ENCODE data around the gene ALDH3B2.

ALDH3B2 gene

DNA sequence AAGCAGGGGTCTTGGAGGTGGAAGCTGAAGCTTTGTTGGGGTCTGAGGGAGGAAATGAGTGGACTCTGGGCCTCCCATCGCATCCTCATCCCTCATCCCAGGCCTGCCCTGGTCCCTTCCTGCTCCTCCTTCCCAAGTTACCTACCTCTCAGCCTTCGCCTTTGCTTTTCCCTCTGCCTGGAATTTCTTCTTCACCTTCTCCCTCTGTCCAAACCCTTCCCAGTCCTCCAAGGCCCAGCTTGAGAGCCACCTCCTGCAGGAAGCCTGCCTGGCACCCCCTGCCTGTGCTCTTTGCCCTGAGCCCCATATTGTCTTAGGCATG lies 42.6 kb downstream of the ALDH3B2 start:
- no peak overlapping the region for H3K23ac ChIP-seq (ENCODE audit: low read length)
- no peak for DNase-seq
- H3K36me3 ChIP-seq (ENCODE audit: control insufficient read depth, insufficient read depth, low read length) = no peaks in the 10 kb centered on the region
- no peak overlapping the region for H3K27ac ChIP-seq (ENCODE audit: low read depth, low read length)
- H2BK15ac ChIP-seq (replicated peaks; ENCODE audit: low read depth) = no peak overlapping the region
- no peak overlapping the region for H2BK120ac ChIP-seq (ENCODE audit: low read depth, low read length)
- peaks cover 5% of the 10 kb centered on the region for H3K4me1 ChIP-seq (ENCODE audit: control insufficient read depth, low read depth, low read length)
- no peaks in the 10 kb centered on the region for H3K79me1 ChIP-seq (ENCODE audit: low read length)
- H4K8ac ChIP-seq (ENCODE audit: low read depth, low read length) = no peak overlapping the region
- no peak overlapping the region for H3K4ac ChIP-seq (ENCODE audit: low read depth, low read length)
- no peak overlapping the region for H4K5ac ChIP-seq (ENCODE audit: low read length)
- H2BK5ac ChIP-seq (ENCODE audit: low read length) = no peak overlapping the region
- no CpG with 5 or more reads among the region's 2 CpGs for WGBS (ENCODE audit: extremely low coverage, insufficient coverage, low lambda C conversion rate)
- no peak overlapping the region for H2AK5ac ChIP-seq (ENCODE audit: low read length)
- H3K56ac ChIP-seq (ENCODE audit: low read length) = no peak overlapping the region
- no peak overlapping the region for H3K4me2 ChIP-seq (ENCODE audit: low read length)
- no peaks in the 10 kb centered on the region for H3K27me3 ChIP-seq (ENCODE audit: insufficient read depth, low read length, poor library complexity)
- H3K4me3 ChIP-seq (ENCODE audit: low read length) = no peak overlapping the region
- no peak overlapping the region for H3K18ac ChIP-seq (ENCODE audit: low read length)
- H3K79me2 ChIP-seq (ENCODE audit: control insufficient read depth, insufficient read depth, low read length) = no peaks in the 10 kb centered on the region
- peak overlapping the region; percentile 12 for H3K9ac ChIP-seq (ENCODE audit: low read length)

DNA sequence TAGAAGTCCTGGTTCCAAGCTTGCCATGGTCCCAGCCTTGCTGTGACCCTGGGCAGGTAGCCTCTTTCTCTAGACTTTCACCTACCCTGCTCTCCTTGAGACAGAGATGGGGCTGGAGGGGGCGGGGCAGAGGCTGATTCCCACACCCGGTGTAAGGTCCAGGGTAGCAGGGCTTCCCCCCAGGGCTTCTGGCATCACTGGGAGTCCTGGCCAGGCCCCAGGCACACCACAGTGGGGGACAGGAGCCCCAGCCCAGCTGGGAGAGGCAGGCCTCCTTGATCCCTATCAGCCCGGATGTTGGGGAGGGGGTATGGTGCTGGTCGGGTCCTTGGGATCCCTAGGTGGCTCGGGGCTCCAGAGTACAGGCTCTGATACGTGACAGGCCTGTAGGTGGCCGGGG lies 43.0 kb downstream of the ALDH3B2 start:
- no peak overlapping the region for H3K27ac ChIP-seq (ENCODE audit: low read depth, low read length)
- no peaks in the 10 kb centered on the region for H3K79me2 ChIP-seq (ENCODE audit: control insufficient read depth, insufficient read depth, low read length)
- no peak overlapping the region for H2BK15ac ChIP-seq (replicated peaks; ENCODE audit: low read depth)
- no peak for DNase-seq
- H3K36me3 ChIP-seq (ENCODE audit: control insufficient read depth, insufficient read depth, low read length) = no peaks in the 10 kb centered on the region
- no peaks in the 10 kb centered on the region for H3K79me1 ChIP-seq (ENCODE audit: low read length)
- H4K5ac ChIP-seq (ENCODE audit: low read length) = no peak overlapping the region
- H2BK5ac ChIP-seq (ENCODE audit: low read length) = no peak overlapping the region
- H2BK120ac ChIP-seq (ENCODE audit: low read depth, low read length) = no peak overlapping the region
- no peak overlapping the region for H2AK5ac ChIP-seq (ENCODE audit: low read length)
- no peak overlapping the region for H3K4ac ChIP-seq (ENCODE audit: low read depth, low read length)
- WGBS (ENCODE audit: extremely low coverage, insufficient coverage, low lambda C conversion rate) = no CpG with 5 or more reads among the region's 7 CpGs
- no peak overlapping the region for H4K8ac ChIP-seq (ENCODE audit: low read depth, low read length)
- H3K4me2 ChIP-seq (ENCODE audit: low read length) = peak overlapping the region; percentile 93
- H3K23ac ChIP-seq (ENCODE audit: low read length) = no peak overlapping the region
- no peaks in the 10 kb centered on the region for H3K27me3 ChIP-seq (ENCODE audit: insufficient read depth, low read length, poor library complexity)
- peak overlapping the region; percentile 92 for H3K9ac ChIP-seq (ENCODE audit: low read length)
- H3K4me3 ChIP-seq (ENCODE audit: low read length) = no peak overlapping the region
- H3K56ac ChIP-seq (ENCODE audit: low read length) = peak overlapping the region; percentile 97
- no peak overlapping the region for H3K18ac ChIP-seq (ENCODE audit: low read length)
- peaks cover 5% of the 10 kb centered on the region for H3K4me1 ChIP-seq (ENCODE audit: control insufficient read depth, low read depth, low read length)

DNA sequence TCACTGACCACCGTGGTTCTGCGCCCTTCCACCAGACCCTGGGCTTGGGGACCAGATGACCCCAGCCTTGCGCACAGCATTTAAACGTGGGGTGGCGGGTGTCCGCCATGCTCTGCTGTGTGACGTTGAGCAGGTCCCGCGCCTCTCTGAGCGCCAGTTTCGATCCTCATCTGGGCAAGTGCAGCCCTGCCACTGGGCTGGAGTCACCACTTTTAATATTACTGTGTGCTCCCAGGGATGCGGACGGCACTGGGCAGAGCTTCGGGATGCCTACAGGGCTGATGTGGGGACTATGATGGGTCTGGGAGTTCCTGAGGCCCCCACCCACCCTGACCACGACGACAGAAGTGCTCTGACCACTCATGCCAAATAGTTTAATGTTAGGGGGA lies 43.5 kb downstream of the ALDH3B2 start:
- Histone ChIP-seq H3K9ac (ENCODE audit: low read length) (peak overlapping the region; percentile 92), H2AK5ac (ENCODE audit: low read length) (no peak overlapping the region), H3K79me2 (ENCODE audit: control insufficient read depth, insufficient read depth, low read length) (no peaks in the 10 kb centered on the region), H3K18ac (ENCODE audit: low read length) (no peak overlapping the region), H2BK5ac (ENCODE audit: low read length) (no peak overlapping the region), H3K4me1 (ENCODE audit: control insufficient read depth, low read depth, low read length) (peaks cover 5% of the 10 kb centered on the region), H3K4me2 (ENCODE audit: low read length) (peak overlapping the region; percentile 93), H3K4me3 (ENCODE audit: low read length) (no peak overlapping the region), H4K5ac (ENCODE audit: low read length) (no peak overlapping the region), H2BK120ac (ENCODE audit: low read depth, low read length) (no peak overlapping the region), H3K27me3 (ENCODE audit: insufficient read depth, low read length, poor library complexity) (no peaks in the 10 kb centered on the region), H3K4ac (ENCODE audit: low read depth, low read length) (no peak overlapping the region), H2BK15ac (replicated peaks; ENCODE audit: low read depth) (no peak overlapping the region), H3K23ac (ENCODE audit: low read length) (no peak overlapping the region), H3K36me3 (ENCODE audit: control insufficient read depth, insufficient read depth, low read length) (no peaks in the 10 kb centered on the region), H3K56ac (ENCODE audit: low read length) (peak overlapping the region; percentile 97), H4K8ac (ENCODE audit: low read depth, low read length) (no peak overlapping the region), H3K27ac (ENCODE audit: low read depth, low read length) (no peak overlapping the region), H3K79me1 (ENCODE audit: low read length) (no peaks in the 10 kb centered on the region)
- WGBS (ENCODE audit: extremely low coverage, insufficient coverage, low lambda C conversion rate) = no CpG with 5 or more reads among the region's 16 CpGs
- DNase-seq = no peak

DNA sequence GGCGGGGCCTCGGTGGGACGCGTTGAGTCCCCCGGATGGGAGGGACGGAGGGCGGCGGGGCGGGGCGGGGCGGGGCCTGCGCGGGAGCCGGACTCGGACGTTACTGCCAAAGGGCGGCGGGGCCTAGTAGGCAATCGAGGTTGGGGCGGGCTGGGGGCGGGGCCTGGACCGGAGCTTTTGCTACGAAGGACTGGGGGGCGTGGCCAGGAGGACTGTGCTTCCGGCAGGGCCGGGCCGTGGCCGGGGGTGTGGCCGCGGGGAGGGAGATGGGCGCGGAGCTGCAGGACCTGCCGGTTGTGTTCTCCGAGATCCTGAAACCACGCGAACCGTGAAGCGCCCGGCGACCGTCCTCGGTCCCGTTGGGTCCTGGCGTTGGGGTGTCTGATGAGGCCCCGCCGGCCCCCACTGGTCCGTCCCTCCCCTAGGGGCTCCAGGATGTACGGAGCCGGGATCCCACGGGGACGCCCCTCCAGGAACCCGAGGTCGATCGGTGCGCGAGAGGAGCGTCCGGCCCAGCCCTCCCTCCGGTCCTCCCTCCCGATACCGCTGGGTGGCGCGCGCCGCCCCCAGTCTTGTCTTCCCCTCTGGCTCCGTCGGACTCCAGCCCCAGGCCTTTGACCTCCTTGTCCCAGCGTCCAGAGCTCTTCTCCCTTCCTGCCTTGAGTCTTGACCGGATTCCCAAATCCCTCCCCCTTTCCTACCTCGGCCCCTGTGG lies 44.0 kb downstream of the ALDH3B2 start:
- Histone ChIP-seq H3K4me2 (ENCODE audit: low read length) (peak overlapping the region; percentile 93), H3K4ac (ENCODE audit: low read depth, low read length) (no peak overlapping the region), H3K79me2 (ENCODE audit: control insufficient read depth, insufficient read depth, low read length) (no peaks in the 10 kb centered on the region), H4K5ac (ENCODE audit: low read length) (no peak overlapping the region), H4K8ac (ENCODE audit: low read depth, low read length) (no peak overlapping the region), H3K4me3 (ENCODE audit: low read length) (peak overlapping the region; percentile 58), H3K36me3 (ENCODE audit: control insufficient read depth, insufficient read depth, low read length) (no peaks in the 10 kb centered on the region), H3K27ac (ENCODE audit: low read depth, low read length) (peak overlapping the region; percentile 91), H3K9ac (ENCODE audit: low read length) (peak overlapping the region; percentile 92), H3K18ac (ENCODE audit: low read length) (no peak overlapping the region), H2BK120ac (ENCODE audit: low read depth, low read length) (no peak overlapping the region), H3K4me1 (ENCODE audit: control insufficient read depth, low read depth, low read length) (peaks cover 5% of the 10 kb centered on the region), H3K23ac (ENCODE audit: low read length) (no peak overlapping the region), H3K56ac (ENCODE audit: low read length) (peak overlapping the region; percentile 97), H2BK15ac (replicated peaks; ENCODE audit: low read depth) (no peak overlapping the region), H2AK5ac (ENCODE audit: low read length) (no peak overlapping the region), H3K79me1 (ENCODE audit: low read length) (no peaks in the 10 kb centered on the region), H2BK5ac (ENCODE audit: low read length) (no peak overlapping the region), H3K27me3 (ENCODE audit: insufficient read depth, low read length, poor library complexity) (no peaks in the 10 kb centered on the region)
- WGBS (ENCODE audit: extremely low coverage, insufficient coverage, low lambda C conversion rate) = no CpG with 5 or more reads among the region's 70 CpGs
- DNase-seq = peak; percentile 98

DNA sequence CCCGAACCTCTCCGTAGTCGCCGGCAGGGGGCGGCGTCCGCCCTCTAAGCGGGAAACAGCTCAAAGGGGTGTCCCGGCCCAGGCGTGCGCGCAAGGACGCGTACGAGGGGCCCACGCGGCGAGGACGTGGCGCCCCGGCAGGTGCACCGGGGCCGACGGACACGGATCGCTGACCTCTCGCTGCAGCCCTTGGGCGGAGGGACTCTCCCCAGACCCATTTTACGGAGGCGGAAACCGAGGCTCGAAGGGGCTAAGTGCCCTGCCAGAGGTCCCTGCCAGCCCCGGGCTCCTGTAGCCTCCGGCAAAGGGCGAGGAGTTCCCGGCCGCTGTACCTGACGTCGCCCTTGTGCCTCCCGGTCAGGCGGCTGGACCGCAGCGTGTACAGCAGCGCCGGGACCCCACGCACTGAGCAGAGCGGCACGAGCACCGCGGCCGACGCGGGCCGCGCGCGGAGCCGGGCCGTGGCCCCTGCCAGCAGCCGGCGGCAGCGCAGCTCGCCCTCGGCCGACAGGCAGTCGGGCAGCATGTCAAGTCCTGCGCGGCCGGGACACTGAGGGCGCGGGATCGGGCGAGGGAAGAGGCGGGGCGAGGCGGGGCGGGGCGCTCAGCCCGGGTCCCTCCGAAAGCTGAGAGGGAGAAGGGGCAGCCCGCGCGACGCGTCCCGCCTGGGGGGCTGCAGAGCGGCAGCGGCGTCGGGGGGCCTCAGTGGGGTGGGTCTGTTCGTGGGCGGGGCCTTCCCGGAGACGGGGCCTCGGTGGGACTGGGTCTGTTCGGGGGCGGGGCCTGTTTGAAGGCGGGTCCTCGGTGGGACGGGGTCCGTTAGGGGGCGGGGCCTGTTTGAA lies 44.8 kb downstream of the ALDH3B2 start, which contains the start of gene NUDT8:
Gene NUDT8 (minus strand): TSS at position 552 of the 842 bp plus-strand sequence. CDS start 26 bp downstream, at position 526.
- H3K4me3 ChIP-seq (ENCODE audit: low read length) = peak within 1 kb of the TSS; percentile 58
- peak; percentile 92 for DNase-seq
- no peak within 1 kb of the TSS for H4K5ac ChIP-seq (ENCODE audit: low read length)
- H3K4me2 ChIP-seq (ENCODE audit: low read length) = peak within 1 kb of the TSS; percentile 93
- H3K27me3 ChIP-seq (ENCODE audit: insufficient read depth, low read length, poor library complexity) = no peaks in the 10 kb centered on the region
- WGBS (ENCODE audit: extremely low coverage, insufficient coverage, low lambda C conversion rate) = no CpG with 5 or more reads among the region's 102 CpGs
- H2AK5ac ChIP-seq (ENCODE audit: low read length) = no peak within 1 kb of the TSS
- no peak within 1 kb of the TSS for H4K8ac ChIP-seq (ENCODE audit: low read depth, low read length)
- no peak within 1 kb of the TSS for H3K23ac ChIP-seq (ENCODE audit: low read length)
- no peaks in the 10 kb centered on the region for H3K79me2 ChIP-seq (ENCODE audit: control insufficient read depth, insufficient read depth, low read length)
- no peak within 1 kb of the TSS for H3K4ac ChIP-seq (ENCODE audit: low read depth, low read length)
- H2BK5ac ChIP-seq (ENCODE audit: low read length) = peak within 1 kb of the TSS; percentile 55
- H3K18ac ChIP-seq (ENCODE audit: low read length) = peak within 1 kb of the TSS; percentile 31
- H3K4me1 ChIP-seq (ENCODE audit: control insufficient read depth, low read depth, low read length) = peaks cover 5% of the 10 kb centered on the region
- H2BK120ac ChIP-seq (ENCODE audit: low read depth, low read length) = no peak within 1 kb of the TSS
- H3K79me1 ChIP-seq (ENCODE audit: low read length) = no peaks in the 10 kb centered on the region
- peak within 1 kb of the TSS; percentile 97 for H3K56ac ChIP-seq (ENCODE audit: low read length)
- no peaks in the 10 kb centered on the region for H3K36me3 ChIP-seq (ENCODE audit: control insufficient read depth, insufficient read depth, low read length)
- H3K27ac ChIP-seq (ENCODE audit: low read depth, low read length) = peak within 1 kb of the TSS; percentile 91
- H3K9ac ChIP-seq (ENCODE audit: low read length) = peak within 1 kb of the TSS; percentile 92
- H2BK15ac ChIP-seq (replicated peaks; ENCODE audit: low read depth) = no peak within 1 kb of the TSS
